Daoy (cell line): ENCODE results near the gene PDS5B. TPM values are rescaled to one million over a fixed set of nuclear protein-coding genes. Genes with fewer than 3 reads are reported as not detected.

Source experiments
- DNase-seq: peaks from one replicate; pipeline ENCODE4 v3.0.0-alpha.2; 2015; ENCODE audit warnings: low read depth
- total RNA-seq: library from RNA; depleted of rRNA; stranded (reverse); fragments of >200 nt; shearing (Covaris generic); gene quantifications from 2 replicates; pipeline ENCODE4 v1.2.3, GENCODE V29; 2014

PDS5B gene
- total RNA-seq, 1 experiment from 2014 or later, result 11.0 TPM

DNA sequence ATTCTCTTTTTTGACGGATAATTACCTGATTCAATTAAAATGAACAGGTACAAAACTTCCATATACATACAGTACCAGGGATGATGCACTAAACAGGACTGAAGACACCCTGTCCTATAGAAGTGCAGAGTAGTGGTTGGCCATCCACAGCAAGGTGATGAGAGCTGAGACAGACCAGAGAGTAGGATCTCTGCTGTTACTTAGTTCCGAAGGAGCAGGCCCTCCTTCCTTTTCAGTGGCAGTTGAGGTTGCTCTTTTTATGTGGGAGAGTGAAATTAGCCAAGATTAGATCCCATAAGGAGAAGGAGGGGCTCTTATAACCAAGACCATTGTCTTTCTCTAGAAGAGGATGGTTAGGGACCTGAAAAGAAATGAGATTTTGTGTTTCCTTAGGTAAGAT is 4.0 kb downstream of the PDS5B start:
- no peak for DNase-seq

- DNase-seq, result no peak
These were observed 5.8 kb downstream of the PDS5B start for GRCh38 chr13:32592082-32592481.

DNA sequence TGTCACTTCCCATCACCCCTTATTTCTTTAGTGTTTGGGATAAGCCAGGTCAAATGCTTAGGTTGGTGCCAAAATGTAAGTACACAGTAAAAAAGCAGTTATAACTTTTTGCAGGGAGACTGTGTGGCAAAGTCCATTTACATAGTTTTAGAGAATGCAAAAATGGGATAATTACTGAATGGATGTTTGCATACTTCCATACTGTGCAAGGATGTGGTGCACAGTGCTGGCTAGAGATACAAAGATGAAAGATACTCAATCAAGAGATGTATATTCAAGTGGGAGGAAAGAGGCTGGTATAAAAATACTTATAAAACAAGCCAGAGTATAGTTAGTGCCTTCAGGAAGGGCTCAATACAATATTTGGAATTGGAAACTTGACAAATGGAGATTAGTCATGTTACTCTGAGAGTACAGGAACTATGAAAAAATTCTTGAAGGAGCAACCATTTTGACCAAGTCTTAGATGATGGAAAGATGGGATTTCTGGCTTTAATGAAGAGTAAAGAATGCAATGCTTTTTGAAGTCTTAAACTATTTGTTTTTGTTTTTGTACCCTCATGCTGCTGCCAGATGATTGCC is 8.0 kb downstream of the PDS5B start:
- no peak for DNase-seq

- no peak for DNase-seq
These were observed 9.1 kb downstream of the PDS5B start for GRCh38 chr13:32595306-32595705.

DNA sequence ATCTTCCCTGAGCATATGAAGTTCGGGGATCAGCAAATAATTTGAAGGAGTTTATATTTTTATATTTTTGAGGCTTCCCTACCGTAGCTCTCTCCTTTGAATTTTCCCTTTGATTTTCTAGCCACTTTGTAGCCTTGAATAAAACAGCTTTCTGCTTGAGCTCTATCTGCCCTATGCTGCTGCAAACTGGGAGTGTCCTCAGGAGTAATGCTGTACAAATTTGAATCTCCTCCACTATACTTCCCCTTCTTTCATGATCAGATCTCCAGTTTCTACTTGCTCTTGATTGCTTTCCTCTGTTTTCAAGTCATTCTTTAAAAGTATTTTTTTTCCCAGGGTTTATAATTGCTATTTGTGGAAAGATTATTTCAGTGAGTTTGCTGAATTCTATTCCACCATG is 14.6 kb downstream of the PDS5B start:
- DNase-seq, result no peak

DNA sequence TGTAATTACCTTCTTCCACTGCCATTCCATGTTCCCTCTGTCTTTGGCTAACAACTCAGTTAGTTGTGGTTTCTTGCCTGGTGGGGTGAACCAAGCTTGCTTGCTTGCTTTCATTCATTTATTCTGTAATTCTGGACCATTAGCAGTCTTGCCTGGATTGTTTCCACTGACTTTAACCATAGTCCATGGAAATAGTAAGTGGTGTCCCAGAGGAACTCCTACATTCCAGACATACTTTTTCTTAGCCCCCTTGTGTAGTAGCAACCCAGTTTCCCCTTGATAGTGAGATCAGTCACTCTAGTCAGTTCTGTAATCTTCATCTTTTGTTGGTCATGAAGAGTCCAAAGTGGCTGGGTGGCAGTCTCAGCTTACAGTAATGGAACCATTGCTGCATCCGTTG is 23.2 kb downstream of the PDS5B start:
- no peak for DNase-seq

- DNase-seq, result no peak
These were observed 24.3 kb downstream of the PDS5B start for GRCh38 chr13:32610538-32610937.

DNA sequence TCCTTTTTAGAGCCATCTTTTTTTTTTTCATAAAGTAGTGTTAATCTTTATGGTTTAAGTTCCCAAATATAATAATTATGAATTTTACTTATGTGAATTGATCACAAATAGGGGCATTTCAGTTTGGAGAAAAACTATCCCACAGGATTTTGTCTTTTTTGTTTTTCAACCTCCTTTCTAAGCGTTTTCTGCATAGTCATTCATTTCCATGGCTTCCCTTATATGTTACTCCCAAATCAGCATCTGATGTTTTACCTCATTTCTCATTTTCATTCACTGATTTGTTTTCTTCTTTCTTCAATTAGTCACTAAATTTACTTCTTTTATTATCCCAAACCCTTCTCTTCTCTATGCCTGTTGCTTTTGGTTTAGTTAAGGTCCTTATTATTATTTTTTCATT is 24.7 kb downstream of the PDS5B start:
- no peak for DNase-seq

DNA sequence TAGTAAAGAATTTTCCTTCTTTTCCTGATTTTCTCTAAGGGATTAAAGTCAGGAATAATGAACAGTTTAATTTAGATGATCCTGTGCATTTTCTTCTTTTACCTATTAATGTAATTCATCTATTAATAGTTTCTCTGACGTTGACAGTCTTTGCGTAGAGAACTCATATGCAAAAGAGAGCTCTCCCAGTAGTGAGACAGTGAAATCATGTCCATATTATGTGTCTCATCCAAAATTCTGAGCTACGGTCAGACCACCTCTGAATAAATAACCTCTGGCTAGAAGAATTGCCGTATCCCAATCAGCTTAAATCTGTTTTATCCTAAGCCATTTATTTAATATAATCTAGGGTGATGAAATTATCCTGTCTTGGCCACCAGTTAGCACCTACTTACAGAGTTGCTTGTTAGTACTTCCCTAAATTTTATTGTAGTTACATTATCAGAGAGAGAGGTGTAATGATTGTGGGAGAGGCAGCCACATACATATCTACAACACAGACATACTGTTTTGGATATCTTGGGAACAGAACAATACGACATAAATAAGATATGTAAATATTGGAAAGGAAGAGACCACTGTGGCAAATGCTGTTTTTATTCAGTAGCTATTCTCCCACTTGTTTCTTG is 30.7 kb downstream of the PDS5B start:
- no peak for DNase-seq

DNA sequence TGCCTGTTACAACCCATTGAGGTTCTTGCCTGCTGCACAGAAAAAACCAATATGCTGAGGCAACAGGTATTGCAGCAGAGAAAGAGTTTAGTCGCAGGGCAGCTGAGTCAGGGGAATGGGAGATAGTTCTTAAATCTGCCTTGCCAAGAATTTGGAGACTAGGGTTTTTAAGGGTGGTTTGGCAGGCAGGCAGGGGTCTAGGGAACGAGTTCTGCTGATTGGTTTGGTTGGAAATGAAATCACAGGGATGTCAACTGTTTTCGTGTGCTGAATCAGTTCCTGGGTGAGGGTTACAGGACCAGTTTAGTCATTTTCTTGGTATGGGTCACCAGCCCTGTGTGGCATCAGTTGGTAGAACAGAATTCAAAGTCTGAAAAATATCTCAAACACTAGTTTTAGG is 36.6 kb downstream of the PDS5B start:
- DNase-seq, result no peak

- no peak for DNase-seq
These were observed 38.2 kb downstream of the PDS5B start for GRCh38 chr13:32624441-32624840.

GRCh38 chr13:32627793-32628192 is 41.5 kb downstream of the PDS5B start:
- DNase-seq, result no peak

GRCh38 chr13:32629313-32629712 is 43.1 kb downstream of the PDS5B start:
- no peak for DNase-seq

DNA sequence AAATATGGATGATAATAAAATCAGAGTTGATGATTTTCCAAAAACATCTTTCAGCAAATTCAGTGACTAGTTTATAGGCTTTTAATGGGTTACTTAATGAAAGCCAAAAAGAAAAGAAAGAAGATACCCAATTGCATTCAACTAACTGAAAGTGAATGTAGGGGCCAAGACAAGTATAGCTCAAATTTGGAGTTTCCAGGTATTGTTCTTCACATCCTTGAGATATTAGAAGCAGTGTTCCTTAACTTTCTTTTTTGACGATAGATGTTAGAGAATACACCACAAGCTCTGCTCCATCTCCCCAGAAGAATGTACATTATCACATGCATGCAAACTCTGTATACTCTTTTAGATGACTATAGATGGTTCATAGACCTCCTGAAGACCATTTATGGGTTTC is 43.6 kb downstream of the PDS5B start:
- DNase-seq, result no peak

GRCh38 chr13:32632343-32632909 is 46.2 kb downstream of the PDS5B start:
- DNase-seq, result no peak

DNA sequence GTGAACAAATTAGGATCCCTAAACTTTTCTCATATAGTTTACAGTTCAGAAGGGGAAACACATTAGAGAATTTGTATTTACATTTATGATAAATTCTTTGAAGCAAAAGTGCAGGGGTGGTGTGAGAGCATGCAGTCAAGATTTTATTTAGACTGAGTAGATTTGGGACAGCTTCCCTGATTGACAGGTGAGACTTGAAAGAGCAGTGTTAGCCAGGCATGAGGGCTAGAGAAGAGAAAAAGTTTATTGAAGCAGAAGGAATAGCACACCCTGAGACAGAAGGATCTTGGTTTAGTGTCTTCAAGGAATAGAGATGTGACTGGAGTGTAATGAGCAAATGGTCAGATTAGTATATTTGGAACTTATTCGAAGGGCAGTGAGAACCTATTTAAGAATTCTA is 50.5 kb downstream of the PDS5B start:
- no peak for DNase-seq

- no peak for DNase-seq
These were observed 52.5 kb downstream of the PDS5B start for GRCh38 chr13:32638739-32639138.

- DNase-seq, result peak; percentile 33
These were observed 53.4 kb downstream of the PDS5B start for GRCh38 chr13:32639502-32640105.

DNA sequence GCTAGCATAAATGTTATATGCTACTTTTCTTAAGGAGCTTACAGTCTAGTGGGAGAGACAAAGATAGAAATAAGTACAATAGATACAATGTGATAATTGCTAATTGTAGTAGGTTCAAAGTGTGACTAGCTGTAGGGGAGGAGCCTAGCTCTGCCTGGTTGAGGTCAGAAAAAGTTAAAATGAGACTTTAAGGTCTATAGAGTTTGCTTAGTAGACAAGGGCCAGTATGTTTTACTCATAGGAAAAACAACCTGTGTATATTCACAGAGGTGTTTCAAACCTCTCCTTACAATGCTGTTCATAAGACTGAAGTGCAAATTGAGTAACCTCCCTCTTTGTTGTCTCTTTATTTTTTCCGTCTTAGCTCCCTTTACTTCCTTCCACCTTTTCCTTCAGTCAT is 56.1 kb downstream of the PDS5B start:
- DNase-seq, result no peak

DNA sequence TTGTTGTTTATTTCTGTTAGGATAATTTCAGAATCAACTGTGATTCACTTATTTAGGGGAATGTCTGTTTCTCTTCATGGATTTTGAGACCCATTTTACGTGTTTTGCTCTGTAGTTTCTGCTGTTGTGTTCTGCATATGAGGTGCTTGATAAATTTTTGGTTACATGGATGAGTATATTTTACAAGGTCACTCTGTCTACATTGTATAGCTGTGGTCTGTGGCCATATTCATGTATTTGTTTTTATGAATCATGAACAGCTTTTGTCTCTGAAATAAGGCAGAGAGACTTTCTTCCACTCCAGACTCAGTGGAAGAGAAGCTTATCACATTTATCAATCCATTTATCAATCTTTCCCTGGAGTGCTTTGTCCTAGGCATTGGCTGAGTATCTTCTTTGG is 56.6 kb downstream of the PDS5B start:
- no peak for DNase-seq

DNA sequence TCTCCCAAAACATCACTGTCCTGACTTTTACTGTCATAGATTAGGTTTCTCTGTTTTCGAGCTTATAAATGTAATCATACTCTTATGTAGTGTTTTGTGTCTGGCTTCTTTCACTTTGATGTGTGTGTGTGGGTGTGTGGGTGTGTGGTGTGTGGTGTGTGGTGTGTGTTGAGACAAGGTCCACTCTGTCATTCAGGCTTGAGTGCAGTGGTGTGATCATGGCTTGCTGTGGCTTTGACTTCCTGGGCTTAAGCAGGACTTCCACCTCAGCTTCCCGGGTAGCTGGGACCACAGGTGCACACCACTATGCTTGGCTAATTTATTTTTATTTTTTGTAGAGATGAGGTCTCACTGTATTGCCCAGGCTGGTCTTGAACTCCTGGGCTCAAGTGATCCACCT is 59.6 kb downstream of the PDS5B start:
- DNase-seq, result no peak

DNA sequence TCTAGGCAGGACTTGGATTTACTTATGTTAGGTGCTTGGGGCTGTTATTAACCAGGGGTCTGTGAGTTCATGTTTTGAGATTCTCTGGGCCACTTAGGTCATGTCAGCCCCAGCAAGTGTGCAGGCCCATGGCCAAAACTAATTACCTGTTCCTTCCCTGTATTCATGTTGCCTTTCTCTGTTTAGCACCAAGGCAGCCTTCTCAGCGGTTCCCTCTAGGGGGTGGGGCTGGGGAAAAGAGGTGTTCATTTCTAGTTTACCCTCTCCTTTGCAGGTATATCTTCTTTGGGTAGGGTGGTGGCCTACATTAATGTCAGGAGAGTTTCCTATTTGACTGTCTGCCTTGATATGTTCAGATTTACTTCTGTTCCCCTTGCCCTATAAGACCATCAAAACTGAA is 61.7 kb downstream of the PDS5B start:
- DNase-seq, result no peak

- DNase-seq, result peak; percentile 45
These were observed 64.6 kb downstream of the PDS5B start for GRCh38 chr13:32650705-32651311.
